Trophoblast cell (in vitro differentiated cells and primary cell): ENCODE measurements around the gene DYNLT1.

Source experiments
- DNase-seq, 2 donors: peaks; one replicate each; pipeline ENCODE4 v3.0.0-alpha.2; 2016
- H2AFZ ChIP-seq: 2 replicates; pipeline ENCODE4 v1.6.1; 2013; ENCODE audit warnings: low read length, moderate library complexity, mild to moderate bottlenecking; ENCODE audit not compliant: insufficient read depth, poor library complexity
- H2AK5ac ChIP-seq: 2 replicates; pipeline ENCODE4 v1.6.1; 2013; ENCODE audit warnings: mild to moderate bottlenecking, low read length
- H2BK120ac ChIP-seq: 2 replicates; pipeline ENCODE4 v1.6.1; 2013; ENCODE audit warnings: low read length, mild to moderate bottlenecking, moderate library complexity; ENCODE audit not compliant: insufficient read depth, poor library complexity
- H2BK12ac ChIP-seq: 2 replicates; pipeline ENCODE4 v1.6.1; 2013; ENCODE audit warnings: mild to moderate bottlenecking, low read length, moderate library complexity
- H2BK5ac ChIP-seq: 2 replicates; pipeline ENCODE4 v1.6.1; 2013; ENCODE audit warnings: low read length, low read depth, moderate library complexity, mild to moderate bottlenecking; ENCODE audit not compliant: poor library complexity
- H3K14ac ChIP-seq: 2 replicates; pipeline ENCODE4 v1.6.1; 2013; ENCODE audit warnings: mild to moderate bottlenecking, low read length
- H3K18ac ChIP-seq: 2 replicates; pipeline ENCODE4 v1.6.1; 2013; ENCODE audit warnings: mild to moderate bottlenecking, low read length
- H3K23ac ChIP-seq: 2 replicates; pipeline ENCODE4 v1.6.1; 2013; ENCODE audit warnings: low read length
- H3K27ac ChIP-seq: 2 replicates; pipeline ENCODE4 v1.5.1; 2013; ENCODE audit warnings: low read depth, mild to moderate bottlenecking, inconsistent platforms, low read length, moderate library complexity
- H3K27me3 ChIP-seq: 2 replicates; pipeline ENCODE4 v1.6.1; 2013; ENCODE audit warnings: inconsistent platforms, mild to moderate bottlenecking, low read length, moderate library complexity; ENCODE audit not compliant: insufficient read depth
- H3K36me3 ChIP-seq, 2 experiments: 1 replicate in 1 of 2; 2 replicates in 1 of 2; pipeline ENCODE4 v1.6.1; 2013; ENCODE audit warnings: low read length in 2 of 2, mild to moderate bottlenecking in 2 of 2, moderate library complexity in 1 of 2; ENCODE audit not compliant: insufficient read depth in 2 of 2, control insufficient read depth in 1 of 2
- H3K4ac ChIP-seq: 2 replicates; pipeline ENCODE4 v1.6.1; 2013; ENCODE audit warnings: low read depth, mild to moderate bottlenecking, low read length, moderate library complexity
- H3K4me1 ChIP-seq, 2 experiments: 1 replicate in 1 of 2; 2 replicates in 1 of 2; pipeline ENCODE4 v1.6.1; 2013; ENCODE audit warnings: low read length in 2 of 2, mild to moderate bottlenecking in 2 of 2, moderate library complexity in 1 of 2; ENCODE audit not compliant: insufficient read depth in 2 of 2, control insufficient read depth in 1 of 2
- H3K4me2 ChIP-seq: 2 replicates; pipeline ENCODE4 v1.6.1; 2013; ENCODE audit warnings: inconsistent platforms, mild to moderate bottlenecking, low read length, moderate library complexity
- H3K4me3 ChIP-seq: 2 replicates; pipeline ENCODE4 v1.5.1; 2013; ENCODE audit warnings: mild to moderate bottlenecking, low read depth, low read length, inconsistent platforms
- H3K79me1 ChIP-seq: one replicate; pipeline ENCODE4 v1.6.1; 2013; ENCODE audit warnings: low read length
- H3K79me2 ChIP-seq: 2 replicates; pipeline ENCODE4 v1.6.1; 2013; ENCODE audit warnings: low read length, mild to moderate bottlenecking; ENCODE audit not compliant: control insufficient read depth, insufficient read depth, poor library complexity
- H3K9ac ChIP-seq: 2 replicates; pipeline ENCODE4 v1.6.1; 2013; ENCODE audit warnings: mild to moderate bottlenecking, low read length
- H3K9me3 ChIP-seq: 2 replicates; pipeline ENCODE4 v1.6.1; 2013; ENCODE audit warnings: low read depth, mild to moderate bottlenecking, control low read depth, inconsistent platforms, low read length; ENCODE audit not compliant: insufficient read depth
- H4K12ac ChIP-seq: 2 replicates; pipeline ENCODE4 v1.6.1; 2013; ENCODE audit warnings: low read depth, mild to moderate bottlenecking, low read length, moderate library complexity
- H4K8ac ChIP-seq: 2 replicates; pipeline ENCODE4 v1.6.1; 2013; ENCODE audit warnings: low read depth, mild to moderate bottlenecking, low read length, moderate library complexity
- H4K91ac ChIP-seq: one replicate; pipeline ENCODE4 v1.6.1; 2013; ENCODE audit warnings: low read depth, mild to moderate bottlenecking, low read length, moderate library complexity
- WGBS: extraction: QIAGEN DNeasy Blood & Tissue Kit; methylation state at CpG from one replicate; pipeline ENCODE4 v1.1.7; 2013; ENCODE audit warnings: missing lambda C conversion rate; ENCODE audit not compliant: insufficient read length, insufficient coverage; ENCODE audit errors: extremely low coverage; 5-methylcytosine and 5-hydroxymethylcytosine counted together

DYNLT1 gene

GRCh38 chr6:158591810-158592209 is 52.7 kb downstream of the DYNLT1 start:
- Histone ChIP-seq H3K4me2 (no peak overlapping the region), H4K12ac (no peak overlapping the region), H3K18ac (no peak overlapping the region), H2BK12ac (no peak overlapping the region), H4K8ac (no peak overlapping the region), H3K4ac (no peak overlapping the region), H3K9me3 (peaks cover under 1% of the 10 kb centered on the region), H3K14ac (no peak overlapping the region), H3K27ac (no peak overlapping the region), H3K79me1 (no peaks in the 10 kb centered on the region), H3K23ac (no peak overlapping the region), H3K4me3 (no peak overlapping the region), H3K4me1 (no peaks in the 10 kb centered on the region), H2AFZ (no peak overlapping the region), H3K27me3 (no peaks in the 10 kb centered on the region), H4K91ac (no peak overlapping the region), H3K36me3 (peaks cover 38 to 49% of the 10 kb centered on the region in 2 experiments), H2BK120ac (no peak overlapping the region), H3K9ac (no peak overlapping the region), H3K79me2 (no peaks in the 10 kb centered on the region), H2AK5ac (no peak overlapping the region), H2BK5ac (no peak overlapping the region)
- no CpG with 5 or more reads among the region's 4 CpGs for WGBS
- DNase-seq = no peak

GRCh38 chr6:158591134-158591809 is 53.3 kb downstream of the DYNLT1 start:
- H3K18ac ChIP-seq = no peak overlapping the region
- no peak overlapping the region for H3K4me2 ChIP-seq
- H3K27ac ChIP-seq = no peak overlapping the region
- H3K9ac ChIP-seq = no peak overlapping the region
- no peaks in the 10 kb centered on the region for H3K4me1 ChIP-seq
- DNase-seq = no peak
- H2AFZ ChIP-seq = no peak overlapping the region
- no peak overlapping the region for H3K14ac ChIP-seq
- no peak overlapping the region for H3K23ac ChIP-seq
- H4K91ac ChIP-seq = no peak overlapping the region
- H3K9me3 ChIP-seq = peaks cover 2% of the 10 kb centered on the region
- no CpG with 5 or more reads among the region's 7 CpGs for WGBS
- H2BK120ac ChIP-seq = no peak overlapping the region
- no peak overlapping the region for H2BK5ac ChIP-seq
- no peak overlapping the region for H2AK5ac ChIP-seq
- no peak overlapping the region for H2BK12ac ChIP-seq
- H3K4me3 ChIP-seq = no peak overlapping the region
- peaks cover 40 to 54% of the 10 kb centered on the region in 2 experiments for H3K36me3 ChIP-seq
- H4K12ac ChIP-seq = no peak overlapping the region
- no peak overlapping the region for H4K8ac ChIP-seq
- no peaks in the 10 kb centered on the region for H3K79me2 ChIP-seq
- no peaks in the 10 kb centered on the region for H3K79me1 ChIP-seq
- no peaks in the 10 kb centered on the region for H3K27me3 ChIP-seq
- H3K4ac ChIP-seq = no peak overlapping the region

- no peak for DNase-seq
- H3K4me1 ChIP-seq = no peaks in the 10 kb centered on the region
Observed at GRCh38 chr6:158589366-158589765, 55.2 kb downstream of the DYNLT1 start.

DNA sequence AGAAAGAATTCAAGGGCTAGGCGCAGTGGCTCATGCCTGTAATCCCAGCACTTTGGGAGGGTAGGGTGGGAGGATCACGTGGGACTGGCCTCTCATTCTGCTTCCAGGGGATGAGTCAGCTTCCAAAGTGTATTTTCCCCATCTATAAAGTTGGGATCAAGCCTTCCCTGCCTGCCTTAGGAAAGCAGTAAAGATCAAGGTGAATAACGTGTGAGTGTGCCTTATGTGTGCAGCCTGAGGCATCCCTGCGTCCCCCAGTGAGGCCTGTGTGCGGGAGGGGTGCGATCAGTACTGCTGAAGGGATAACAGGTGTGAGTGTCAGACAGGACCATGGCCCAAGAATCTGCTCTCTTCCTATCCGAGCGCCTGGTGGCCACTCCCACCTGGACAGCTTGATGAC is 57.9 kb downstream of the DYNLT1 start:
- Histone ChIP-seq H3K9ac (no peak overlapping the region), H4K12ac (no peak overlapping the region), H3K79me2 (no peaks in the 10 kb centered on the region), H2BK120ac (no peak overlapping the region), H2BK5ac (no peak overlapping the region), H3K36me3 (peaks cover 44 to 60% of the 10 kb centered on the region in 2 experiments), H3K79me1 (no peaks in the 10 kb centered on the region), H3K9me3 (peaks cover 5% of the 10 kb centered on the region), H3K4me3 (no peak overlapping the region), H3K4ac (no peak overlapping the region), H2BK12ac (no peak overlapping the region), H2AK5ac (no peak overlapping the region), H3K27ac (no peak overlapping the region), H4K8ac (no peak overlapping the region), H2AFZ (no peak overlapping the region), H3K23ac (no peak overlapping the region), H4K91ac (no peak overlapping the region), H3K18ac (no peak overlapping the region), H3K4me2 (no peak overlapping the region), H3K4me1 (no peaks in the 10 kb centered on the region), H3K14ac (no peak overlapping the region), H3K27me3 (no peaks in the 10 kb centered on the region)
- WGBS = no CpG with 5 or more reads among the region's 8 CpGs
- no peak for DNase-seq

More at GRCh38 chr6:158589366-158589765, 55.2 kb downstream of the DYNLT1 start:
- Histone ChIP-seq H3K27ac (no peak overlapping the region), H3K36me3 (peaks cover 46 to 66% of the 10 kb centered on the region in 2 experiments), H2AK5ac (no peak overlapping the region), H3K9ac (no peak overlapping the region), H2BK120ac (no peak overlapping the region), H3K79me1 (no peaks in the 10 kb centered on the region), H3K23ac (no peak overlapping the region), H4K91ac (no peak overlapping the region), H3K14ac (no peak overlapping the region), H3K4me2 (no peak overlapping the region), H3K18ac (no peak overlapping the region), H2BK5ac (no peak overlapping the region), H2AFZ (no peak overlapping the region), H3K79me2 (no peaks in the 10 kb centered on the region), H4K8ac (no peak overlapping the region), H2BK12ac (no peak overlapping the region), H3K4ac (no peak overlapping the region), H3K9me3 (peaks cover 5% of the 10 kb centered on the region), H4K12ac (no peak overlapping the region), H3K27me3 (no peaks in the 10 kb centered on the region), H3K4me3 (no peak overlapping the region)
- no CpG with 5 or more reads among the region's 8 CpGs for WGBS
